SH-SY5Y (cell line): ENCODE data around the gene C20orf204.

Experiments
- GATA2 ChIP-seq: IDR thresholded peaks from 2 replicates; pipeline ENCODE4 v1.6.1; 2011; ENCODE audit warnings: mild to moderate bottlenecking, low read depth, low read length
- GATA3 ChIP-seq: IDR thresholded peaks from 2 replicates; pipeline ENCODE4 v1.6.1; 2011; ENCODE audit warnings: low read depth, mild to moderate bottlenecking, low read length, moderate library complexity

- TF ChIP-seq GATA2 (no peak), GATA3 (no peak)
Measured at GRCh38 chr20:64051561-64052325, 15.8 kb downstream of the C20orf204 start.
